Central memory CD8-positive, alpha-beta T cell (primary cell): ENCODE measurements around the gene C11orf58.

Experiments
- ATAC-seq: fragments of 150-1000 bp; cut with Tn5 transposase; replicated peaks from 2 replicates; pipeline ENCODE4 v1.10.0; 2022; ENCODE audit warnings: mild to moderate bottlenecking, moderate FRiP score, moderate number of reproducible peaks; ENCODE audit not compliant: poor library complexity, severe bottlenecking; ENCODE audit errors: extremely low read depth
- DNase-seq, 2 donors: peaks; one replicate each; pipeline ENCODE4 v3.0.0; 2021; ENCODE audit warnings: low spot score in 2 of 2
- H3K27ac Mint-ChIP-seq: one replicate; pipeline ENCODE4 v1.8.0; 2022; ENCODE audit warnings: low read depth, mild to moderate bottlenecking, moderate library complexity, mixed read lengths
- H3K27me3 Mint-ChIP-seq: one replicate; pipeline ENCODE4 v1.8.0; 2022; ENCODE audit warnings: mixed read lengths
- H3K36me3 Mint-ChIP-seq: one replicate; pipeline ENCODE4 v1.8.0; 2022; ENCODE audit warnings: mild to moderate bottlenecking, moderate library complexity, mixed read lengths; ENCODE audit not compliant: insufficient read depth
- H3K4me1 Mint-ChIP-seq: one replicate; pipeline ENCODE4 v1.8.0; 2022; ENCODE audit warnings: mixed read lengths
- H3K4me3 Mint-ChIP-seq: one replicate; pipeline ENCODE4 v1.8.0; 2022; ENCODE audit warnings: mild to moderate bottlenecking, moderate library complexity, mixed read lengths
- H3K9me3 Mint-ChIP-seq: one replicate; pipeline ENCODE4 v1.8.0; 2022; ENCODE audit warnings: mixed read lengths

The C11orf58 gene

DNA sequence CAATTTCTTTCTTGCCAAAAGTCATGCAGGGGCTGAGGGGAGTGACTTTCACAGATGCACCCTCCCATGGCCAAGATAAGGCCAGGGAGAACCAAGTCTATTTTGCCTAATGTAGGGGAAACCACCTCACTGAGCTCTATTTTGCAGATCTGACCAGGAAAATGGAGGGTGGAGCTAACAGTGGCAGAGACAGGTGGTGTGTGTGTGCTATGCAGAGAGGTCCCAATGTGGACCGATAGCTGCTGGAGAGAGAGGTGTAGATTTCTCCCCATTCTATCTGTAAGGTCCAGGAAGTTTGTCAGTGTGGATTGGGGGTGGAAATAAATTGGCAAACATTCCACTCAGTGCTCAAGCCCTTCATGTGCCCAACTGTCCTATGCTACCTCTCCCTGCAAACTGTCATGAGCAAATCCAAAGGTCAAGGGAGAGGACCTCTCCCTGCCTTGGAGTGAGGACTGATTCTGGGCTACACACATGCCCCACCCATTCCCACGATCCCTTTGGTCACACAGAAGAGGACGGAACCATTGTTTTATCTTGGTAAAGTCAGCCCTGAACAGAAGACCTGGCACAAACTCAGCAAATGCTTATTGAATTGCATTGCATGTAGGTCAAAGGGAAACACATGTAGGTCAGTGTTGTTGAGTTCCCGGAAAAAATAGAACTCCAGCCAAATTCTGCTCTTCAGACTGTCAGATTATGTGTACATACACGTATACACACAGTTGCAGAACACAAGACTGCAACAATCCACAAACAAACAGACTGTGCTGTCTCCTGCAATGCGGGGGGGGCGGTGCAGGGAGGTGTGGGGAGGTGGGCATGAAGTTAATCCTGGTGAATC lies 65.9 kb downstream of the C11orf58 start:
- Mint-ChIP-seq H3K27ac (no peak overlapping the region), H3K27me3 (no peaks in the 10 kb centered on the region), H3K9me3 (no peaks in the 10 kb centered on the region), H3K4me3 (no peak overlapping the region), H3K36me3 (no peaks in the 10 kb centered on the region), H3K4me1 (no peaks in the 10 kb centered on the region)
- ATAC-seq (no peak), DNase-seq (no peak)

DNA sequence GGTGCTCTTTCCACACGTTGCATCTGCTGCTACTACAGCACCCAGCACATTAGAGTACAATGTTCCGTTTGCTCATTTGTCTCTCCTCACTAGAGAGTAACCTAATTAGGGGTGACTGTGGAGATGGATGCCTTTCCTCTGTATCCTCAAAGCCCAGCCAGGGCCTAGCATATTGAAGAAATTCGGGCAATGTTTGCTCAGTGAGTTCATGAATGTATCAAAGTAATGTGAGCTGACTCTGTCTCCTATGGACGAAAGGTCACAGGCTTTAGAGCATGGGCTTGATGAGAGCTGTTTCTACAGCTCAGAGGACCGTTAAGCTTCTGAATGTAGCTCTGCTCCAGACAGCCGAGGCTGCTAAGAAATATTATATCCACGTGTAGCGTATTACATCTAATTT lies 67.5 kb downstream of the C11orf58 start:
- ATAC-seq (no peak), DNase-seq (no peak)
- H3K27ac Mint-ChIP-seq = no peak overlapping the region
- no peaks in the 10 kb centered on the region for H3K9me3 Mint-ChIP-seq
- no peaks in the 10 kb centered on the region for H3K36me3 Mint-ChIP-seq
- no peaks in the 10 kb centered on the region for H3K27me3 Mint-ChIP-seq
- no peaks in the 10 kb centered on the region for H3K4me1 Mint-ChIP-seq
- H3K4me3 Mint-ChIP-seq = no peak overlapping the region

GRCh38 chr11:16806791-16807190 lies 68.3 kb downstream of the C11orf58 start:
- Mint-ChIP-seq H3K9me3 (no peaks in the 10 kb centered on the region), H3K36me3 (no peaks in the 10 kb centered on the region), H3K4me1 (no peaks in the 10 kb centered on the region), H3K27me3 (no peaks in the 10 kb centered on the region), H3K4me3 (no peak overlapping the region), H3K27ac (no peak overlapping the region)
- ATAC-seq = no peak
- no peak for DNase-seq

GRCh38 chr11:16807306-16807705 lies 68.9 kb downstream of the C11orf58 start:
- ATAC-seq (no peak), DNase-seq (no peak)
- Mint-ChIP-seq H3K4me1 (no peaks in the 10 kb centered on the region), H3K27ac (no peak overlapping the region), H3K4me3 (no peak overlapping the region), H3K27me3 (no peaks in the 10 kb centered on the region), H3K9me3 (no peaks in the 10 kb centered on the region), H3K36me3 (no peaks in the 10 kb centered on the region)
